Gastroesophageal sphincter (tissue), 3 donors: ENCODE measurements around the gene HDGF.

Source experiments
- CTCF ChIP-seq, 4 experiments: fragments of 200-600 bp in 2 of 4; fragments of 450-650 bp in 2 of 4; sonication (generic) in 1 of 4; IDR thresholded peaks; one replicate each; pipeline ENCODE4 v1.5.1; 2017 to 2019; ENCODE audit warnings: antibody characterized with exemption in 4 of 4, mild to moderate bottlenecking in 2 of 4, moderate library complexity in 2 of 4
- POLR2A ChIP-seq, 2 donors: fragments of 450-650 bp; IDR thresholded peaks; one replicate each; pipeline ENCODE4 v1.6.1; 2017; ENCODE audit warnings: antibody characterized with exemption in 2 of 2, mild to moderate bottlenecking in 2 of 2, moderate library complexity in 1 of 2
- POLR2AphosphoS5 ChIP-seq: sonication (generic); formaldehyde crosslinking; IDR thresholded peaks from one replicate; pipeline ENCODE4 v1.6.1; 2017; ENCODE audit warnings: antibody characterized with exemption

- TF ChIP-seq POLR2A (IDR thresholded peaks at IDR 0.05) (no peak), CTCF (IDR thresholded peaks at IDR 0.05) (no peak), POLR2AphosphoS5 (no peak)
These were observed 42.4 kb downstream of the HDGF start for GRCh38 chr1:156709031-156709430.
